Activated B cell treated with CpG ODN at 0.5 μM for 24 hours (primary cell): ENCODE results near the gene E2F3. TPM values are rescaled to one million over a fixed set of nuclear protein-coding genes. Genes with fewer than 3 reads are reported as not detected.

Experiments used
- ATAC-seq: fragments of 200-7000 bp; cut with Tn5 transposase; one replicate; pipeline ENCODE4 v1.10.0; 2021; ENCODE audit warnings: low read depth, mild to moderate bottlenecking, moderate library complexity
- CTCF ChIA-PET: fragments of 350-600 bp; sonication (Branson Sonifier 250); formaldehyde crosslinking; loops from one replicate; lab custom pipeline; 2021; ENCODE audit warnings: antibody characterized with exemption; lab: Charles Lee
- POLR2A ChIA-PET: fragments of 350-600 bp; sonication (Branson Sonifier 250); formaldehyde crosslinking; loops from one replicate; lab custom pipeline; 2021; ENCODE audit warnings: antibody characterized with exemption; lab: Charles Lee
- DNase-seq: peaks from one replicate; pipeline ENCODE4 v3.0.0; 2022
- H3K27ac Mint-ChIP-seq: one replicate; pipeline ENCODE4 v1.8.0; 2020; ENCODE audit warnings: mixed read lengths
- H3K27me3 Mint-ChIP-seq: one replicate; pipeline ENCODE4 v1.8.0; 2021; ENCODE audit warnings: mixed read lengths
- H3K36me3 Mint-ChIP-seq: one replicate; pipeline ENCODE4 v1.8.0; 2021; ENCODE audit warnings: low read depth, mixed read lengths
- H3K4me1 Mint-ChIP-seq: one replicate; pipeline ENCODE4 v1.8.0; 2021; ENCODE audit warnings: mixed read lengths
- H3K4me3 Mint-ChIP-seq: one replicate; pipeline ENCODE4 v1.8.0; 2020; ENCODE audit warnings: mild to moderate bottlenecking, mixed read lengths
- H3K9me3 Mint-ChIP-seq: one replicate; pipeline ENCODE4 v1.8.0; 2020; ENCODE audit warnings: mixed read lengths
- CTCF ChIP-seq: fragments of 200-600 bp; IDR thresholded peaks from one replicate; pipeline ENCODE4 v1.8.0; 2022; ENCODE audit warnings: antibody characterized with exemption, mild to moderate bottlenecking
- intact Hi-C: fragments of 100-400 bp; cut with micrococcal nuclease; formaldehyde crosslinking; loops from one replicate; pipeline ENCODE4 v1.15.1; 2024
- total RNA-seq: library from RNA; stranded (reverse); gene quantifications from 2 replicates; pipeline ENCODE4 v1.2.3, GENCODE V29; 2022

The E2F3 gene
- total RNA-seq, 1 donor from 2014 or later = 15.6 TPM

GRCh38 chr6:20458027-20458894, 56.6 kb downstream of the E2F3 start:
- TF ChIP-seq CTCF = no peak
- intact Hi-C loops = no loop called here
- Mint-ChIP-seq H3K36me3 (no peaks in the 10 kb centered on the region), H3K27me3 (no peaks in the 10 kb centered on the region), H3K9me3 (peaks cover under 1% of the 10 kb centered on the region), H3K27ac (no peak overlapping the region), H3K4me1 (peaks cover 9% of the 10 kb centered on the region), H3K4me3 (no peak overlapping the region)
- POLR2A ChIA-PET = no interaction called here
- no peak for ATAC-seq
- no peak for DNase-seq
- CTCF ChIA-PET = interaction anchor here (1.1 kb wide), 1 partner anchor 54 kb away, joined by 3 read pairs; no protein-coding TSS in a partner anchor

GRCh38 chr6:20459682-20460081, 58.0 kb downstream of the E2F3 start:
- ATAC-seq = no peak
- Mint-ChIP-seq H3K4me1 (peaks cover 7% of the 10 kb centered on the region), H3K9me3 (peaks cover 2% of the 10 kb centered on the region), H3K4me3 (no peak overlapping the region), H3K27ac (no peak overlapping the region), H3K27me3 (no peaks in the 10 kb centered on the region), H3K36me3 (peaks cover 3% of the 10 kb centered on the region)
- ChIA-PET POLR2A (no interaction called here), CTCF (interaction anchor here (1.1 kb wide), 1 partner anchor 55 kb away, joined by 3 read pairs; no protein-coding TSS in a partner anchor)
- intact Hi-C loops = loop anchor here (5.0 kb wide), 1 partner anchor 32 kb away; no protein-coding TSS in a partner anchor
- no peak for DNase-seq
- TF ChIP-seq CTCF = no peak

- ChIA-PET CTCF (no interaction called here), POLR2A (no interaction called here)
- TF ChIP-seq CTCF = no peak
- Mint-ChIP-seq H3K36me3 (peaks cover 10% of the 10 kb centered on the region), H3K4me3 (no peak overlapping the region), H3K27ac (no peak overlapping the region), H3K9me3 (peaks cover 2% of the 10 kb centered on the region), H3K4me1 (peaks cover 18% of the 10 kb centered on the region), H3K27me3 (no peaks in the 10 kb centered on the region)
- no peak for DNase-seq
- intact Hi-C loops = loop anchor here (5.0 kb wide), 1 partner anchor 34 kb away; no protein-coding TSS in a partner anchor
- ATAC-seq = no peak
These were observed 59.9 kb downstream of the E2F3 start for GRCh38 chr6:20461576-20461975.

GRCh38 chr6:20463396-20463795, 61.7 kb downstream of the E2F3 start:
- intact Hi-C loops = loop anchor here (5.0 kb wide), 1 partner anchor 36 kb away; no protein-coding TSS in a partner anchor
- H3K36me3 Mint-ChIP-seq = peaks cover 10% of the 10 kb centered on the region
- peak; percentile 31 for ATAC-seq

More at GRCh38 chr6:20463396-20463795, 61.7 kb downstream of the E2F3 start:
- no peak for TF ChIP-seq CTCF
- no peak for DNase-seq
- Mint-ChIP-seq H3K27me3 (no peaks in the 10 kb centered on the region), H3K9me3 (peaks cover 2% of the 10 kb centered on the region), H3K4me3 (no peak overlapping the region), H3K27ac (no peak overlapping the region), H3K4me1 (peaks cover 25% of the 10 kb centered on the region)
- CTCF ChIA-PET = no interaction called here
- POLR2A ChIA-PET = interaction anchor here (0.6 kb wide), 1 partner anchor 60 kb away, joined by 4 read pairs; no protein-coding TSS in a partner anchor
